Measurements from ENCODE around the gene FAM124A.
A peak's percentile ranks its signal among the peaks of the same experiment; 100 is the strongest.

The FAM124A gene

DNA sequence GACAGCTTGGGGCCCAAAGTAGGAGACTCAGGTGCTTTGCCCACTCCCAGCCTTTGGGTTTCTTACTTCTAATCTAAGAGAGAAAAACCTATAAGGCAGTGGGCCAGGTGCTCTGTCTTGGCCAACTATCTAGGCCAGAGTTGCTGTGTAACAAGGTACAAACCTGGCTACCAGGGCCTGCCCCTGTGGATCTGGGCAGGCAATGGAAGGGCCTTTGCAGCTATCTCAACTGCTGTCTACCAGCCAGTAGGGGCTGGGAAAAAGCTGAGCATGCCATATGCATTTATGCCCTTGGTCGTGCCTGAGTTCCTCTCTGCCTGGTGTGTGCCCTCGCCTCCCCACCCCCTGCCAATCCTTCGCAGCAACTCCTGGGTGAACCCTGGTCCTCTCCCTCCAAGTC, 100.6 kb downstream of the FAM124A start:
- DNase-seq = no peak
- intact Hi-C loops (cut with DNase I) = no loop called here

DNA sequence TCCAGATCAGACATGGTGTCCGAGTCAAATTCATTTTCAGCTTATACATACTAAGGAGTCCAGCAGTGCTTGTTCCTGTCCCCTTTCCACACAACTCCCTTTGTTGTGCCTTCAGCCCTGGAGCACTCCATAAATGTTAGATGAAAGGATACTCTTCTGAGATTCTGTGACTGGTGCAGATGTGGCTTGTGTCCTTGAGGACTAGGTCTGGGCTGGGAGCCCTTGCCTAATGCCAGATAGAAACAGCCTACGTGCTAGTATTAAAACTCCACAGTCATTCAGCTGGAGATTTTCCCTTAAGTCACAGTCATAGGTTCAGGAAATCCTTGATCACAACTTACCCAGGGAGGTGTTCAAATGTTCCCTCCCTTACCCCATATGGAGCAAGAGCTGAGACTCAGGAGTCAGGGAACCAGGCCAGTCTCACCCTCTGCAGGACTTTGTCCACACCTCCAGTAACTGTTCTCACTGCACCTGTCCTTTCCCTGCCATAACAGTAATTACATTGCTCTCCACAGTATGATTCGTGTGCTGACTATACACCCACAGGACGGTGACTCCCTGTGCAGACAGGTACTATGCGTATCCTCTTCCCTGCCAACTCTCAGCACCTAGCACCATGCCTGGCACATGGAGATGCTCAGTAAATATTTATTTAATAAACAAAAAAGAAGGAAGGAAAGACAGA, 101.8 kb downstream of the FAM124A start:
- intact Hi-C loops (cut with DNase I) = no loop called here
- DNase-seq = no peak

DNA sequence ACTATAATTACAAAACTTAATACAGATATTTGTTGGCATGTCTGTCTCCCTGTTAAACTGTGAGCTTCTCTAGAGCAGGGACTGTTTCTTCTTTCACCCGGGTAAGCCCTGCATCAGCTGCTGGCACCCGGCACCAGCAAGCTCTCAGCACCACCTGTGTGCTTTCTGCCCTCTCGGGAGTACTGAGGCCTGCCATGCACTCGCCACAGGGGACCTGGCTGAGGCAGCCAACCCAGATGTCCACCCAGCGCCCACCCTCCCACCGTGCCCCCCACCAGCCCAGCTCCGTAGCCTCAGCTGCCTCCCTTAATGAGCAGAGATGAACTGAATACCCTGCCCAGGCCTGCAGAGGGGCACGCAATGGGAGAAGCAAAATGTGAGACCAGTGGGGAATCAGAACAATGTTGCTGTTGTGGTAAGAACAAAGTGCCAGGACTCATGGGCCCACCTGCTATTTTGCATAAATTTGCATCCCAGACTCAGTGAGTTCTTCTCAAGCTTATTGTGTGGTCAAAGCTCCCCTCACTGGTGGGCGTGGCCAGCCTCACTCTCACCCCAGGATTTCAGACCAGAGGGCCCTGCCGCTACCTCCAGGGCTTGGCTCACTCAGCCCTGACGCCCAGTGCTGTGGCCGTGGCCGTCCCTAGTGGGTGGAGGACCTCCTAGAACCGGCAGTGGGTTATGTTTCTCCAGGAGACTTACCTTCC, 102.7 kb downstream of the FAM124A start:
- intact Hi-C loops (cut with DNase I) = no loop called here
- DNase-seq = peak; percentile 22 to 83 (median 62)

DNA sequence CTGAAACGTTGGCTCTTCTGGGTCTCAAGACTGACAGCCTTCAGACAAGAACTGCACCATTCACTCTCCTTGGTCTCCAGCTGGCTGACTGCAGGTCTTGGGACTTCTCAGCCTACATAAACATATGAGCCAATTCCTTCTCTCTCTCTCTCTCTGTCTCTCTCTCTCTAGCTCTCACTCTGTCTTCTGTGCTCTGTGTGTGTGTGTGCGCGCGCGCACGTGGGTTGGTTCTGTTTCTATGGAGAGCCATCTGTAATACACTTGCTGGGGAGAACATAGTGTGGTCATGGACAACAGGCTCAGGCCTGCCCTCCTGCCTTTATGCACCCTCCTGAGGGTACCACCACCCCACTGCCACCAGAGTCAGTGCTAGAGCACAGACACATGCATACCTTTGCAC, 103.6 kb downstream of the FAM124A start:
- DNase-seq = peak in 11 of 42 donors; percentile 7 to 57 (median 31)
- intact Hi-C loops (cut with DNase I) = no loop called here

DNA sequence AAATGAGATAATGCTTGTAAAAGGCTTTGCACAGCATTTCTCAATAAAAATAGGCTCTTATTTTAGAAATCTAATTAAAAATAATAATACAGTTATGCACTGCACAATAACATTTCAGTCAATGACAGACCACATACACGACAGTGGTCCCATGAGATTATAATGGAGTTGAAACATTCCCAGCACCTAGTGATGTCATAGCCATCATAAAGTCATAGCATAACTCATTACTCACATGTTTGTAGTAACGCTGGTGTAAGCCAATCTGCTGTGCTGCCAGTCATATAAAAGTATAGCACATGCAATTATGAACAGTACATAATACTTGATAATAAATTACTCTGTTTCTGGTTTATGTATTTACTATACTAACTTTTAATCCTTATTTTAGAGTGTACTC, 104.6 kb downstream of the FAM124A start:
- intact Hi-C loops (cut with DNase I) = no loop called here
- no peak for DNase-seq

DNA sequence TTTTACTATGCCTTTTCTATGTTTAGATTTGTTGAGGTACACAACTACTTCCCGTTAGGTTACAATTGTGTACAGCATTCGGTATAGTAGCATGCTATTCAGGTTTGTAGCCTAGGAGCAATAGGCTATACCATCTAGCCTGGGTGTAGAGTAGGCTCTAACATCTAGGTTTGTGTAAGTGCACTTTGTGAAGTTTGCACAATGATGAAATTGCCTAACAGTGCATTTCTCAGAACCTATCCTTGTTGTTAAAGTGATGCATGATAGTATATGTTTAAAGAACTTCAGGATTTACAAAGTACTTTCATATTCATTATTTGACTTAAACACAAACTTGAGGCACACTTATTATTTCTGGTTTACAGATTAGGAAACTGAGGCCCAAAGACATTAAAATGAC, 105.8 kb downstream of the FAM124A start:
- intact Hi-C loops (cut with DNase I) = no loop called here
- DNase-seq = no peak

DNA sequence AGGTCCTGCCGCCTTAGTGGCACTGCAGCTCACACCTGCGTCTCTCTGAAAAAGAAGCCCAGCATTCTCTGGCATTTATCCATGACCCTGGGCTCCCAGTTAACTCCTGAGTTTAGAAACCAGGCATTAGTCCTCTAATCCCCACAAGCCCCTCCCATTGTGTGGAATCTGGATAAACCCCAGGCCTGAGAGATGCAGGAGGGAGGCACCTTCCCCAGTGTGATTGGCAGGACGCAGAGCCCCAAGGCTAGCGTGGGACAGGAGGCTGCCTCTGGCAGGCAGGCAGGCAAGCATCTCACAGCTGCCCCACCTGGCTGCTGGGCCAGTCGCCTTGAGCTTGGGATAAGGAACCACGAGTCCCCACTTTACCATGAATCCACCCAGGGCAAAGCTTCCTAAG, 106.3 kb downstream of the FAM124A start:
- intact Hi-C loops (cut with DNase I) = no loop called here
- peak in 1 of 42 donors; percentile 27 for DNase-seq

DNA sequence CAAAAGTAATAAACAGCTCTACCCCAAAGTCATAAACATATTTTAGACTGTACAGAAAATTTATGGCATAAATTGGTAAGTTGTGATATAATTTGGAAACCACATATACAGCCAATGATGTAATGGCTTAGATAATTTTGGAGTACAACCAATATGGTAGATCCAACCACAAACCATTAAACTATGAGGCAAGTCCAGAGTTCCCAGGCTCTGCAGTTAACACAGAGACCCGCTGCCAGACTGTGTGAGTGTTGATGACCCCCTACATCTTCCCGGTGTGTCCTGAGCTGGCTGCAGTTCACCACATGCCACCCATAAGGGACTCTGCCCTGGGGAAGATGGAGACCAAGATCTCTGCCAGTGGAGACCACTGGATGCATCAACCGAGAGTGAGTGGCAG, 107.4 kb downstream of the FAM124A start:
- intact Hi-C loops (cut with DNase I) = no loop called here
- DNase-seq = peak in 1 of 42 donors; percentile 36

DNA sequence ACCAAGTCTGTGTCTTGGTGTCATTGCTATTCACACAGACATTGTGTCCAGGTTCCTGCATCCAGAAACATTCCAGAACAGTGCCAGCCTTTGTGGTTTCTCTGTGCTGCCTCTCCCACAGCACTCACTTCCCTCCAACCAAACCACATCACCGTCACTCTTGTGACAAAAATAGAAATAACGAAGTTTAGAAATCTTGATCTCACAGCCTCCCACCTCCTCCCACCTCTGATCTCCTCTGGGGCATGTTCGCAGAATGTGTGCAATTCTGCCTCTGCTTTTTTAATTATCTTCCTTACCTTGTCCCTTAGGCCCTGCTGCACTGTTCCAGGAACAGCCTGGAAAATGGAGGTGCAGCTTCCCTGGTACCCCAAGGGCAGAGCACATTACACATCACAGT, 108.6 kb downstream of the FAM124A start:
- intact Hi-C loops (cut with DNase I) = no loop called here

DNA sequence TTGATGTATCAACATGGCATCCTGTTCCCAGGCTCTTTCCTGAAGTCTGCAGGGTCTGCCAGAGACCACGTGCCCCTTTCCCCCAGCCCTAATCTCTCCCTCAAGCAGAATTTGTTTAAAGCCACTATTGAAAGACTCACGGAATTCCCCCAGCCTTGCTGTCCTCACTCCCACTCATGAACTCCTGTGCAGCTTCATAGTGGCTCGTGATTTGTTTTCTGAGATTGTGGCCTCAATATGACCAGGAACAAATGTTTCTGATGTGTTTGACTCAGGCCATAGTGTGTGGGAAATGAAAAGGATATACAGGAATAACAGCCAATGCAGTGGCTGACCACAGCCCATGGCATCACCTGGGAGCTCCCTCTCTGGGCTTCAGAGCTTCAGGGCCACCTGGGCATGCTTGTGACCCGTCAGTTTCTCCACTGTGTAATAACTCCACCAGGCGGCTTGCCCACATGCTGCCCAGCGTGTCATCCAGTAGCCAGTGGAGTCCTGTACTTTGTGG, 109.2 kb downstream of the FAM124A start:
- DNase-seq = no peak
- intact Hi-C loops (cut with DNase I) = no loop called here

More for the DNA sequence above, 108.6 kb downstream of the FAM124A start:
- DNase-seq = peak in 29 of 42 donors; percentile 9 to 81 (median 49)

DNA sequence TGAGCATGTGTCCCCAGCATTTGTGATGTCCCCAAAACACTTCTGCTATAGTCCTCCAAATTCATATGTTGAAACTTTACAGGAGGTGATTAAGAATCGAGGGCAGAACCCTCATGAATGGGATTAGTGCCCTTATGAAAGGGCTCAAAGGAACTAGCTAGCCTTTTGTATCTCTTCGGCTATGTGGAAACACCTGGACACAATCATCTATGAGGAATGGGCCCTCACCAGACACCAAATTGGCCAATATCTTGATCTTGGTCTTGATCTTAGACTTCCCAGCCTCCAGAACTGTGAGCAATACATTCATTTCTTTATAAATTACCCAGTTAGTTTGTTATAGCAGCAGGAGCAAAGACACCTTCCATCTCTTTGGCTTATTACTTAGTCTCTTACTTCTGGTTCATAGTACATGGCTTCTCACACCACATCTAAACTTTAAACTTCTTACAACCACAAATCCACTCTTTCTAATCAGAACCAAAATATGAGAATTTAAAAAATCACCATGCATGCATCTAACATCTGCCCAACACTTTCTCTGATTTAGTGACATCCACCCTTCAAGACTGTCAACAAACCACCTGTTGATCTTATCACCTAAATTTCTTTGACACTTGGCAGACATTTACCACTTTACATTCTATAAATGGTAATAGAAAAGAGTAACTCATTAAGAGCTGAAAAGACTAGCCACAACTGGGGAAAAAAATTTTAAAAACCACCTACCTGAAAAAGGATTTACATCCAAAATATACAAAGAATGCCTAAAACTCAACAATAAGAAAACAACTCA, 110.6 kb downstream of the FAM124A start:
- intact Hi-C loops (cut with DNase I) = no loop called here
- DNase-seq = no peak

DNA sequence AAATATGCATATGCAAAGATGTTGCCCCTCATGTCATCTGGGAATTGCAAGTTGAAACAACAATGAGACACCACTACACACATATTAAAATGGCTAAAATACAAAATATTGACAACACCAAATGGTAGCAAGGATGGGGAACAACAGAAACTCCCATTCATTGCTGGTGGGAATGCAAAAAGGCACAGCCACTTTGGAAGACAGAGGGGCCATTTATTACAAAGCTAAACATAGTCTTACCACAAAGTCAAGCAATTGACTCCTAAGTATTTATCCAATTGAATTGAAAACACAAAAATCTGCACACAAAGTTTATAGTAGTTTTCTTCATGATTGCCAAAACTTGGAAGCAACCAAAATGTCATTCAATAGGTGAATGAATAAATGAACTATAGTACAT, 111.2 kb downstream of the FAM124A start:
- intact Hi-C loops (cut with DNase I) = no loop called here
- no peak for DNase-seq

DNA sequence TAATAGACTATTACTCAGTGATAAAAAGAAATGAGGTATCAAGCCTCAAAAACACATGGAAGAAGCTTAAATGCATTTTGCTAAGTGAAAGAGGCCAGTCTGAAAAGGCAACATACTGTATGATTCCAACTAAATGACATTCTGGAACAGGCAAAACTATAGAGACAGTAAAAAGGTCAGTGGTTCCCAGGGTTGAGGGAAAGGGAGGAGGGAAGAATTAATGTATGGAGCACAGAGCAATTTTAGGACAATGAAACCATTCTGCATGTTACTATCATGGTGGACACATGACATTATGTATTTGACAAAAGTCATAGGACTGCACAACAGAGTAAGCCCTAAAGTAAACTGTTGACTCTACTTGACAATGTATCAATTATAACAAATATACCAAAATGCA, 111.6 kb downstream of the FAM124A start:
- no peak for DNase-seq
- intact Hi-C loops (cut with DNase I) = no loop called here
